Activated T-helper 1 cell treated with anti-CD3 and anti-CD28 coated beads, Interleukin-12 subunit alpha, Interleukin-12 subunit beta, Interleukin-2, Interleukin-4 antibody, amounts not matched to agents 30 ng/mL and 10 ng/mL and 1 ng/mL, durations not matched to agents 14 hours and 24 hours and 36 hours (primary cell): ENCODE results near the gene RERE. TPM values are rescaled to one million over a fixed set of nuclear protein-coding genes. Genes with fewer than 3 reads are reported as not detected.

Experiments
- DNase-seq: peaks from one replicate; pipeline ENCODE4 v3.0.0; 2021; ENCODE audit warnings: low spot score
- H3K27ac Mint-ChIP-seq: one replicate; pipeline ENCODE4 v1.8.0; 2021; ENCODE audit warnings: mild to moderate bottlenecking, mixed read lengths
- H3K27me3 Mint-ChIP-seq: one replicate; pipeline ENCODE4 v1.8.0; 2022; ENCODE audit warnings: mild to moderate bottlenecking, moderate library complexity, mixed read lengths; ENCODE audit not compliant: insufficient read depth
- H3K36me3 Mint-ChIP-seq: one replicate; pipeline ENCODE4 v1.8.0; 2021; ENCODE audit warnings: low read depth, mixed read lengths
- H3K4me1 Mint-ChIP-seq: one replicate; pipeline ENCODE4 v1.8.0; 2021; ENCODE audit warnings: low read depth, mixed read lengths
- H3K4me3 Mint-ChIP-seq: one replicate; pipeline ENCODE4 v1.8.0; 2021; ENCODE audit warnings: mild to moderate bottlenecking, moderate library complexity, mixed read lengths
- H3K9me3 Mint-ChIP-seq: one replicate; pipeline ENCODE4 v1.8.0; 2021; ENCODE audit warnings: mixed read lengths
- intact Hi-C: fragments of 100-400 bp; cut with micrococcal nuclease; formaldehyde crosslinking; loops from one replicate; pipeline ENCODE4 v1.15.1; 2024
- total RNA-seq: library from RNA; stranded (reverse); gene quantifications from 2 replicates; pipeline ENCODE4 v1.2.3, GENCODE V29; 2022

RERE gene
- total RNA-seq, 1 donor from 2014 or later: 82.0 TPM

DNA sequence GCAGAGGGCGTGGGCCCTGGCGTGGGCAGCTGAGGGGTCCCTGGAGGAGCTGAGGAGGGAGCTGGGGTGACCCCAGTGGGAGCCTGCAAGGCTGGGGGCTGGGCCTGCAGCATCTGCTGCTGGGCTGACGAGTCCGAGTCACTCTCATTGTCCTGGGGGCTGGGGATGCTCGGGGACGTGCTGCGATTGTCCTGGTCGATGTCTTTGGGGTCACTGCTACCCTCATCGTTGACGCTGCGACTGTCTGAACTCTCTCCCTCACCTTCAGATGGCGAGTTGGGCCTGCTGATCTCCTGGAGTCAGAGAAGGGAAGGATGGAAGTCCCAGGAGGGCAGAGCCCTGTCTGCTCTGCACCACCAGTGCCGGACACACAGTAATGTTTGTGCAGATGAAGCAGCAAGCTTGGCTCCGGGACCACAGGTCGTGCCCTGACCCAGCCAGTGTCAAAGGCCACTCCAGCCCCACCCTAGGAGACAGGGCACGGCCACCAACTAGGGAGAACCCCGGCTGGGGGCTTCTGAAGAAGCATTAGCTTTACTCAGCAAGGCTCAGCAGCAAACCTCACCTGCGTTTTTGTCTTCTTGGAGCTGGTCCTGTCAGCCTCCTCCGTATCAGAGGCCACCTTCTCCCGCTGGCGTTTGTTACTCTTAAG lies 456.1 kb downstream of the RERE start:
- intact Hi-C loops: no loop called here
- Mint-ChIP-seq H3K9me3 (no peaks in the 10 kb centered on the region), H3K4me1 (no peaks in the 10 kb centered on the region), H3K27me3 (peaks cover 1% of the 10 kb centered on the region), H3K27ac (no peak overlapping the region), H3K36me3 (peaks cover 19% of the 10 kb centered on the region), H3K4me3 (no peak overlapping the region)
- DNase-seq: no peak

GRCh38 chr1:8360493-8361197 lies 456.8 kb downstream of the RERE start:
- H3K4me3 Mint-ChIP-seq: no peak overlapping the region
- no peaks in the 10 kb centered on the region for H3K4me1 Mint-ChIP-seq
- DNase-seq: no peak
- H3K9me3 Mint-ChIP-seq: no peaks in the 10 kb centered on the region
- H3K36me3 Mint-ChIP-seq: peaks cover 19% of the 10 kb centered on the region
- H3K27me3 Mint-ChIP-seq: peaks cover 1% of the 10 kb centered on the region
- intact Hi-C loops: no loop called here
- no peak overlapping the region for H3K27ac Mint-ChIP-seq

GRCh38 chr1:8359617-8360481 lies 457.6 kb downstream of the RERE start:
- Mint-ChIP-seq H3K36me3 (peaks cover 21% of the 10 kb centered on the region), H3K27ac (no peak overlapping the region)

GRCh38 chr1:8358897-8359616 lies 458.4 kb downstream of the RERE start:
- Mint-ChIP-seq H3K27ac (no peak overlapping the region), H3K4me1 (no peaks in the 10 kb centered on the region), H3K4me3 (no peak overlapping the region), H3K27me3 (peaks cover 1% of the 10 kb centered on the region), H3K36me3 (peaks cover 21% of the 10 kb centered on the region), H3K9me3 (no peaks in the 10 kb centered on the region)
- no peak for DNase-seq
- intact Hi-C loops: no loop called here

More at GRCh38 chr1:8359617-8360481, 457.6 kb downstream of the RERE start:
- intact Hi-C loops: no loop called here
- peaks cover 1% of the 10 kb centered on the region for H3K27me3 Mint-ChIP-seq
- H3K9me3 Mint-ChIP-seq: no peaks in the 10 kb centered on the region
- H3K4me3 Mint-ChIP-seq: no peak overlapping the region
- DNase-seq: no peak
- no peaks in the 10 kb centered on the region for H3K4me1 Mint-ChIP-seq

- Mint-ChIP-seq H3K4me3 (no peak overlapping the region), H3K9me3 (no peaks in the 10 kb centered on the region), H3K4me1 (no peaks in the 10 kb centered on the region), H3K27ac (no peak overlapping the region), H3K36me3 (peaks cover 25% of the 10 kb centered on the region), H3K27me3 (peaks cover 1% of the 10 kb centered on the region)
- DNase-seq: no peak
- intact Hi-C loops: no loop called here
Observed at GRCh38 chr1:8358241-8358896, 459.1 kb downstream of the RERE start.

GRCh38 chr1:8357329-8358101 lies 459.9 kb downstream of the RERE start:
- intact Hi-C loops: no loop called here
- H3K9me3 Mint-ChIP-seq: no peaks in the 10 kb centered on the region
- H3K27me3 Mint-ChIP-seq: peaks cover 1% of the 10 kb centered on the region
- no peak for DNase-seq
- H3K4me3 Mint-ChIP-seq: no peak overlapping the region
- no peak overlapping the region for H3K27ac Mint-ChIP-seq
- H3K4me1 Mint-ChIP-seq: no peaks in the 10 kb centered on the region
- H3K36me3 Mint-ChIP-seq: peaks cover 21% of the 10 kb centered on the region

DNA sequence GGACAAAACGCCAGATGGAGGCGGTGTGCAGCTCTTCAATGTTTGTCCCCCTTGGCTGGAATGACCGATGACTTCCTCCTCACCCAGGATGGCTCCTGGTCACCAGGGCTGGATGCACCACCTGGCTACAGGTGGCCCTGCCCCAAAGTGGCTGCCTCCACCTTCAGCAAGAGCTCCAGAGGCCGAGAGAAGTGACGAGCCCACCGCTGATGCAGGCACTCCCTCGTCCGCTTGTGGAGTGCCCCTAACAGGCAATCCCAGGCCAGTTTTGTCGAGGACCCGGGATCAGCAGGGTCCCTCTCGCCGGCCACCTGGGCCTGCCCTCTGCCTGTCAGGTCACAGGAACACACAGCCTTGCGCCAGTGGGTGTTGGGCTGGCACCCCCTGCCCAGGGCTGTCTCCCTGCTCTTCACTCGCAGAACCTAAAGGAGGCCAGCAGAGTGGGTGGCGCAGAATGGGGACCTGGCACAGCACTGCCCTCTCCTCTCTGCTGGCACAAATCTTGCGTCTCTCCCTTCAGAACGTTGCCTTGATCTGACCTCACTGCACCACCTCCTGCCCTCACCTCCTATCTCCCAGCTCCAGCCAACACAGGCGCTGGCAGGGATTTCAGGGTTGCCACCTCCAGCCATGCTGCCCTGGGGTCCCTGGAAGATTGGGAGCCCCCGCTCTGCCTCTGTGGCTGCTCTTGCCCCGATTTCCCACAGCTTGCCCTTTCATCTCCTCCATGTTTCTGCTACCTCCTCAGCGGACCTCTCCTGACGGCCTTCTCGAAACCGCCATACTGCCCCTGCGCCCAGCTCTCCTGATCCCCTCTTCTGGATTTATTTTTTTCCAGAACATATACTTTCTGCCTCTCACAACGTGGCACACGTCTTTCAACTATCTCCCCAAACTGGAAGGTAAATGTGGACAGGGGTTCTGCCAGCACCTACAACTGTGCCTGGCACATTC lies 460.9 kb downstream of the RERE start:
- no peaks in the 10 kb centered on the region for H3K4me1 Mint-ChIP-seq
- intact Hi-C loops: no loop called here
- no peaks in the 10 kb centered on the region for H3K9me3 Mint-ChIP-seq
- H3K36me3 Mint-ChIP-seq: peaks cover 21% of the 10 kb centered on the region
- H3K27me3 Mint-ChIP-seq: peaks cover 1% of the 10 kb centered on the region
- DNase-seq: no peak
- H3K4me3 Mint-ChIP-seq: no peak overlapping the region
- H3K27ac Mint-ChIP-seq: no peak overlapping the region

DNA sequence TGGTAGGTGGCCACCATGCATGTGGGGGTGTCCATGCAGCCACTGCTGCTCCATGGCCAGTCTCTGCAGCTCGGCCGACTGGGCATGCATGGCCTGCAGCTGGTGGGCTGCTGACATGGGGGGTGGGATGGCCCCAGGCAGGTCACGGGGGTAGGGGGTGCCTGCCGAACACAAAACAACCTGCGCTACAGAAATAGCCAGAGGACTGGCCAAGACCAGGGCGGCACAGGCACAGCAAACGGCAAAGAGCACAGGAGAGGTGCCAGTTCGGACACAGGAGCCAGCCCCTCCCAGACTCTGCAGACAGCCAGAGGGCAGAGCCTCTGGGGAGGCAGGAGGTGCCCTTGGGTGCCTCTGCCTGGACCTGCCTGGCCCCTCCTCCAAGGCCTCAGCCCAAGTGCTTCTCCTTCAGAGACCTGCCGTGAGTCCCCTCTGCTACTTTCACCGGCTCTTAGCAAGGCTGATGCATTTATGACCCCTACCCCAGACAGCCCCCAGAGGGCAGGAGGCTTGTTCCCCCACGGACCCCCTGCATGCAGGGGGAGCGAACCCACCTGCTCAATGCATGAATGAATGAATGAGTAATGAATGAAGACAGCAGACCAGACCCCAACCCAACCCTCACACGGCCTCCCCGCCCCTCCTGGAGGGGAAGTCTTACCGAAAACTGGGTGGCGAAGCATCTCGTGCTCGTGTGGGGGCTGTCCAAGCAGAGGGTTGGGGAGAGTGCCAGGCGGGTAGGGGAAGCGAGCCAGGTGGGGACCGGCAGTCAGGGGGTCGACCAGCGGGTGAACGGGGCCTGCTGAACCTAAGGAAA lies 461.8 kb downstream of the RERE start:
- DNase-seq: no peak
- Mint-ChIP-seq H3K27me3 (peaks cover 1% of the 10 kb centered on the region), H3K4me1 (no peaks in the 10 kb centered on the region), H3K4me3 (no peak overlapping the region), H3K36me3 (peaks cover 21% of the 10 kb centered on the region), H3K9me3 (no peaks in the 10 kb centered on the region), H3K27ac (no peak overlapping the region)
- intact Hi-C loops: no loop called here

DNA sequence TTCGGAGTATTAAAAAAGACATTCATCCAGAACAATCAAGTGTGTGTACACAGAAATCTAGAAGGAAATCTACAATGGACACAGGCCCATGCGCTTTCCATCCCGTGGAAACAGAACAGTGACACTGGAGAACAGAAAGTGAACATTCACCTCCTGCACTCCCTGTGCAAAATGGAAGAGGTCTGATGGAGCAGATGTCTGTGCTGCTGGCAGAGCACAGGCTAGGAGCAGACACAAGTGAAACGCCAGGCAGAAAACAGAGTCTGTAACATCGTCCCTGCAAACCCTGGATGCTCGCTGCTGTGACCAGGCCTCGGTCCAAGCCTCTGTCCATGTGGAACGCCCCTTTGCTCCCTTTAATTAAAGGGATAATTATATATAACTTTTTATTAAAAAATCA lies 463.4 kb downstream of the RERE start:
- Mint-ChIP-seq H3K4me1 (peaks cover under 1% of the 10 kb centered on the region), H3K9me3 (no peaks in the 10 kb centered on the region), H3K36me3 (peaks cover 20% of the 10 kb centered on the region), H3K27ac (no peak overlapping the region), H3K4me3 (no peak overlapping the region), H3K27me3 (no peaks in the 10 kb centered on the region)
- no peak for DNase-seq
- intact Hi-C loops: no loop called here

DNA sequence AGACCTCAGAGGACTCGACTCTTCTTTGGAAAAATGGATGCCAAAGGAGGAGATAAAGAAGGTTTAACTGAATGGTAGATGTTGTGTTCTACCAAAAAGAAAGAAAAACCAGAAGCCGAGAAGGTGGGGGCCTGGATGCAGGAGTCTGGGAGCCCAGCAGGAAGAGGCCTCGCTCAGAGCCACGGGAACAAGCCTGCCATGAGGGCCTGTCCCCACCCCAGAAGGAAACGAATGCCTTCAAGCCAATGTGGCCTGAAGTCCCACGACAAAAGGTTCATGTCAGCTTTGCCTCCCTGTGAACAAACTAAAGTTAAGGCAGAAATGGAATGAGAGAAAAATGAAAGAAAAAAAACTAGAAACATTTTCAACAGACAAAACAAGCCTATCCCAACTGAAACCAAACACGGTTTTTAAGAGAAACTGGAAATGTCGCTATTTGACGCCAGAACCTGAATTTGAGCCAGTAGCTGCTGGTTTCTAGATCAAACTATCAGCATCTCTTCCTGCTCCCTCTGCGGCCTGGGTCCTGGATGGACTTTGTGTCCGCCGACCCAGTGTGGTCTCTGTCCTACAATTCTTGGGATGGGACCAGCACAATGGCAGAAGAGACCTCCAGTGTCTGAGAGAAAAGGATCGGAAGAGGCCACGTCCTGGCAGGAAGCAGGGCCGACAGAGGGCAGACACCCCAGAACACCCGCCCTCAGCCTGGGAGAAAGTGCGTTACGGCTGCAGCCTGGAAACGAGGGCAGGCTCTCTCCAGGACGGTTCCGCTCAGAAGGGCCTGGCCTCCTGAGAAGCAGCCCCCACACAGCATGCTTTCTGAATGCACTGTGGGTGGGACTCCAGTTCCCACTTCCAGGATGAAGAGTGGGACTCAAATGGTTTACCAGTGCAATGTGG lies 464.3 kb downstream of the RERE start:
- no peak overlapping the region for H3K27ac Mint-ChIP-seq
- no peaks in the 10 kb centered on the region for H3K9me3 Mint-ChIP-seq
- peaks cover 17% of the 10 kb centered on the region for H3K36me3 Mint-ChIP-seq
- H3K4me1 Mint-ChIP-seq: peaks cover 4% of the 10 kb centered on the region
- H3K4me3 Mint-ChIP-seq: no peak overlapping the region
- H3K27me3 Mint-ChIP-seq: no peaks in the 10 kb centered on the region
- intact Hi-C loops: no loop called here
- DNase-seq: no peak
